ENCODE data around the gene CFAP90.

The CFAP90 gene

DNA sequence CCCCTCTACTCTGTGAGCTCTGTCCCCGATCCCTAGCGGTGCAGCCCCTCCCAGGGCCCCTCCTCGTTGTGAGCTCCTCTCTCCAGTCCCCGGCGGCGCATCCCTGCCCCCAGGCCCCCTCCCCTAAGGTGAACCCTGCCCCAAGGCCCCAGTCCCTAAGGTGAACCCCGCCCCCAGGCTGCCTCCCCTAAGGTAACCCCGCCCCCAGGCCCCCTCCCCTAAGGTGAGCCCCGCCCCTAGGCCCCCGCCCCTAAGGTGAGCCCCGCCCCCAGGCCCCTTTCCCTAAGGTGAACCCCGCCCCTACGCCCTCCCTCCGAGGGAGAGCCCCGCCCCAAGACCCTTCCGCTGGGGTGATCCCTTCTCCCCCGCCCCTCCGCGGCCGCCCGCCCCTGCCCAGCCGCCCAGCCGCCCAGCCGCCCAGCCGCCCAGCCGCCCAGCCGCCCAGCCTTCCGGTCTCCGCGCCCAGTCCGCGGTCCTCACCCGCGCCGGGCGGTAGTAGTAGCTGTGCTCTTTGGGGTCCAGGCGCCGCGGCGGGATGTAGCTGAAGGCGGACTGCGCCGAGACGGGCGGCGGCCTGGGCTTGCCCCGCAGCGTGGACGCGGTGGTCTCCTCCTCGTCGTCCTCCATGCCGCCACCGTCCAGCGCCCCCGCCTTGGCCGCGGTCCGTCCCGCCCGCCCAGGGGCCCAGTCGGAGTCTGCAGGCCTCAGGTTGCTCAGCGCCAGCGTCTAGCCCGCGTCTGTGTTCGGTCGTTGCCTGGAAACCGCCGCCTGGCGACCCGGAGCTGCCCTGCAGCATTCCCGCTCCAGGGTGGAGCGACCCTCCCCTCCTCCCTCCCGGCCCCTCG, at the start of gene CFAP90:
Gene CFAP90 (minus strand): TSS at position 739 of the 845 bp plus-strand sequence. CDS start 112 bp downstream, at position 627.
- DNase-seq (ENCODE audit: low spot score): no peak

DNA sequence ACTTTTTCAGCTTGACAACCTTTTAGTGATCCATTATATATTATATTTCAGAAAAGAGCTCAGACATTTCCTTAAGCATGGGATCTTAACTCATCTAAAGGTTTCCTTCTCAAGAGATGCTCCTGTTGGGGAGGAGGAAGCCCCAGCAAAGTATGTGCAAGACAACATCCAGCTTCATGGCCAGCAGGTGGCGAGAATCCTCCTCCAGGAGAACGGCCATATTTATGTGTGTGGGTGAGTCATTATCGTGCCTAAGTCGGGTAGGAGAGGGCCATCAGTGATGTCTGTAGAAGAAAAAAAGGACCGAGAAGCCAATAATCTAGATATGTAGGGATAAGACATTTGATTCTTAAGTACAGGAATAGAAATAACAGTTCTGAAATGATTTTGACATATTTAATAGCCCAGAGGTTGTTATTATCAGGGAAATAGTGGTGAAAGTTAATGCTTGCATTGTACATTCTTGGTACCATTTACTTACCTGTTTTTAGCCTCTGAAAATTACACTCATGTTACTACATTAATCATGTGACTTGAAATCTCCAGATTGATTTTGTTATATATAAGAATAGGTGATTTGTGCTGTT, 46.2 kb upstream of the CFAP90 start:
- DNase-seq (ENCODE audit: low spot score): no peak

DNA sequence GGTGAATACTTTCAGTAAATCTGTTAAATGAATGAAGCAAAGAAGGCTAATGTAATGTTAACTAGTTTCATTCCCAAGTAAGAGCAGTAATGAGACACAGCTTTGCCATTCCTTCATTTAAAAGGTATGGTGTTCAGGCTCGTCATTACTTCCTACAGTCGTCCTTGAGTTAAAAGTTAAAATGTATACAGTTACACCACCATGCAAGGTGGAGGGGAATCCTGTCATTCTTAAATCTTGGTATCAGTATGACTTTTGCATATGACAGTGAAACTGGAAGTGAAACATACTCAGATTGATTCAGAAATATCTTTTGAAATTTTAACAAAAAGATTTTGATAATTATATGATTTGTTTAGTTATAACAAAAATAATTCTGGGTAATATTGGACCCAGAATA, 43.9 kb upstream of the CFAP90 start:
- DNase-seq (ENCODE audit: low spot score): no peak

DNA sequence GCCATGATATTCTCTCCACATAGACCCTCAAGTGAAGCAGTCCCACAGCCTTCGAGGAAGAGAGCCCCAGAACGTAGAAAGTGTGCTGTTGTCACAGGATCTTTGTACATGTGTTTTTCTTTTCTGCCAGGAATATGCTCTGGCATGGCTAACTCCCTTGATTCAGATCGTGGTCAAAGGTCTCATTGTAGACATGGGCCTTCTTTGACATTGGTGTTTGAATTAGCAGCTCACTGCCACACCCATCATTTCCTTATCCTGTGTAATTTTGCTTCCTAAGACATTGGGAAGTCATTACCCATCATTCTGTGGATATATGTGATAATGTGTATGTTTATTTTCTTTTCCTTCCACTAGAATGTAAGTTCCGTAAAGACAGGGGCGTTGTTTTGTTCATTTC, 43.5 kb upstream of the CFAP90 start:
- DNase-seq (ENCODE audit: low spot score): no peak

GRCh38 chr5:7888901-7889300, 38.0 kb upstream of the CFAP90 start:
- DNase-seq (ENCODE audit: low spot score): no peak

GRCh38 chr5:7886849-7887475, 36.0 kb upstream of the CFAP90 start:
- DNase-seq (ENCODE audit: low spot score): peak; percentile 81

DNA sequence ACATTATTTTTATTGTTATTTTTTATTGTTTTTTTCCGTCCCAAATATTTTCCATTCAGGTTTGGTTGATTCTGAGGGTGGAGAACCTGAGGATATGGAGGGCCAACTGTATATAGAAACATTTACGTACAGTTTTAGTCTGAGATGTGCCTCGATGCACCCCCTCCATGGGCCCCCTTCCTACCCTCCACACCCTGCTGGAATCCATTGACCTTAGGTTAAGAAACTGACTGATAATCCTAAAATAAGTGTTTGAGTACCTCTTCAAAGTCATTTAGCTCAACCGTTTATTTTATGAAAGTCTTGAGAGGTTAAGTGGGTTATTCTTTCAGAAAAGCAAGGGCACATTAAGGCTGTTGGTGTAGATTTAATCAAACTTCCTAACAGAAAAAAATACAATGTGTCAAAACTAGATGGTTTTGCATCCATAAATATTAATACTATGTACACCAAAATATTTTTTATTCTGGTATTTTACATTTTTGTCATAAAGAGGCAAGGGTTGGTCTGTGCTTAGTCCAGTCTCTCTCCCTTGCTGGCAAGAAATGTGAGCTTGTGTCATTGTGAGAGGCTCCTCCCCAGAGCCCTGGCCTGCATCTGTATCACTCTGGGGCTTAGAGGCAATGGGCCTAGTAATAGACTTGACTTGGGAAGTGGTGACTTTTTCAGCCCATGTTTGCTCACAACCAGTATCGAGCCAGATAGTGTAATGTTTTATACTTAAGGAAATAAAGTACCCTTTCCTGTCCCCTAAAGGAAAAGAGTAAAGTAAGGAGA, 33.7 kb upstream of the CFAP90 start:
- peak; percentile 94 for DNase-seq (ENCODE audit: low spot score)

DNA sequence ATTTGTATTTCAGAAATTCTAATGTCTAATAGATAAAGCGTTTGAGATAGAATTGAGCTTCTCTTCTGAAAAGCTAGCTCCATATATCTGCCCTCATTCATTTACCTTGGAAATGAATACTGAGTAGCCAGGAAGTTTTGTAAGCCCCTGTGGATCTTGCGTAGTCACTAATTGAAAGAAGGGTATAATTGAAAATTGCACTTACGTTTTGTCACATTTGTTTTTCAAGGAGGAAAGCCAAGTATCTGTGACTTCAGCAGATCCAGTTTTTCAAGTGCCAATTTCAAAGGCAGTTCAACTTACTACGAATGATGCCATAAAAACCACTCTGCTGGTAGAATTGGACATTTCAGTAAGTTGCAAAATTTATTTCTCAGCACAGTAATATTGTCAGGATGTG, 32.0 kb upstream of the CFAP90 start:
- DNase-seq (ENCODE audit: low spot score): no peak

GRCh38 chr5:7881816-7882215, 30.9 kb upstream of the CFAP90 start:
- peak; percentile 96 for DNase-seq (ENCODE audit: low spot score)

DNA sequence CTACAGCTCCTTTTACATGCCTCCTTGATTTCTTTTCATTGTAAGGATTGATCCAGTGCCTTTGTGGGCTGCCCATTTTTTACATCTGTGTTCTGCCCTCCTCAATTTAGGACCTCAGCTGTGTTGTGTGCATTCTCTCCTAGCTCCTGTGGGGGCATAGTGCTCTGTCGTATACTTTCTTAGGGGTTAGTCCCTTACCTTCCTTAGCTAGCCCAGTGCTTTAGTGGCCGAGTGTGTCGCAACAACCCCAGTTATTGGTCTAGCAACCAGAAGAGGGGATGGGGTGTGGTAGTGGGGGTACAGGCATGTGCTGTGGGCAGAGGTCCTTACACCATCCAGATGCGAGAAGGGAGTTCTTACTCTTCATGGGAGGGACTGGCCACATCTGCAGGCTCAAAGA, 30.2 kb upstream of the CFAP90 start:
- no peak for DNase-seq (ENCODE audit: low spot score)

DNA sequence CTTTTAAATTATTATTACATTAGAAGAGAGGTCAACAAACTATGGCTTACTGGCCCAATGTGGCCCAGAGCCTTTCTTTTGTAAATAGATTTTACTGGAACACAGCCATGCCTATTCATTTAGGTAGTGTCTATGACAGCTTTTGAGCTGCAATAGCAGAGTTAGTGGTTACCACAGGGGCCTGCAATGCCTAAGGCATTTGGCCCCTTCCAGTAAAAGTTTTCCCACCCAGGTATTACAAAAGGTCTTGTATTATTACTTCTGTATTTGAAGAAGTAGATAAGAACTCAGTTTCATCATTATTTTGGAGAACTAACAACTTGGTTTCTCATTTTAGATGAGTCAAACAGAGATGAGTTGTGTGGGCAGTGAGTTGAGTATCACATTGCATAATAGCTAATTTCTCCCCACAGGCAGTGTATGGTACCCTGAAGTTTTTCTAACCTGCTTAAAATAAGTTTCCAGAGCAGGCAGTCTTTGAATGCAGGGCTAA, 27.5 kb upstream of the CFAP90 start:
- DNase-seq (ENCODE audit: low spot score): no peak

- no peak for DNase-seq (ENCODE audit: low spot score)
Observed at GRCh38 chr5:7877851-7878250, 26.9 kb upstream of the CFAP90 start.

DNA sequence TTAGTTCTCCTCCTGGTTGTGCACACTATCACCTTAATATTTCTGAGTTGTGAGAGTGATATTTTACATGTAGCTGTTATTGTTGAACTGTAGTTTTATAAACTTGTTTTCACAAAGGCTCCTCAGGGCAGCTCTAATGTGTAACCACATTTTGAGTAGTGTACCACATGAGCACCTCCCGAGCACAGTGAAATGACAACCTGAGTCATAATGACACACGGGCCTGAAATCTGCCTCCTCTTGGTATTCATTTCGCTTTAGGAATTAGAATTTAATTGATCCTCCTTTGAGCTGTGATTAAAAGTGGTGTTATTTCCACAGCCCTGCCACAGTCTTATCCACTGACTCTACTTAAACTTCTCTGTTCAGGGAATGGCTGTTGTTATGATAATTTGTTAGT, 25.9 kb upstream of the CFAP90 start:
- no peak for DNase-seq (ENCODE audit: low spot score)

- no peak for DNase-seq (ENCODE audit: low spot score)
Observed at GRCh38 chr5:7875151-7875550, 24.2 kb upstream of the CFAP90 start.

DNA sequence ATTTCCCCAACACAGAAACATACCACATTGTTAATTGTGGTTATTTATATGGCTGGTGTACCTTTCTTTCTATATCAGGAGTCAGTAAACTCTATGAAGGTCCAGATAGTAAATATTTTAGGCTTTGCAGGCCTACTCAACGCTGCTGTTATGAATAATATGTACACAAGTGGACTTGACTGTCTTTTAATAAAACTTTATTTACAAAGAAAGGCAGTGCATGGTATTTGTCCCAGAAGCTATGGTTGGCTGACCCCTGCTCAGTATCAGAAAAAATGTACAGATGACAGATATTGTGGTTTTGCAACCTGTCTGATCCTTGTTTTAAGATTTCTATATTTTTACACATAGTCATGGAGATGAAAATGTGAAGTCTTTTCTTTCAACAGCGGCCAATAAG, 23.7 kb upstream of the CFAP90 start:
- DNase-seq (ENCODE audit: low spot score): no peak

GRCh38 chr5:7873216-7873615, 22.3 kb upstream of the CFAP90 start:
- DNase-seq (ENCODE audit: low spot score): no peak

DNA sequence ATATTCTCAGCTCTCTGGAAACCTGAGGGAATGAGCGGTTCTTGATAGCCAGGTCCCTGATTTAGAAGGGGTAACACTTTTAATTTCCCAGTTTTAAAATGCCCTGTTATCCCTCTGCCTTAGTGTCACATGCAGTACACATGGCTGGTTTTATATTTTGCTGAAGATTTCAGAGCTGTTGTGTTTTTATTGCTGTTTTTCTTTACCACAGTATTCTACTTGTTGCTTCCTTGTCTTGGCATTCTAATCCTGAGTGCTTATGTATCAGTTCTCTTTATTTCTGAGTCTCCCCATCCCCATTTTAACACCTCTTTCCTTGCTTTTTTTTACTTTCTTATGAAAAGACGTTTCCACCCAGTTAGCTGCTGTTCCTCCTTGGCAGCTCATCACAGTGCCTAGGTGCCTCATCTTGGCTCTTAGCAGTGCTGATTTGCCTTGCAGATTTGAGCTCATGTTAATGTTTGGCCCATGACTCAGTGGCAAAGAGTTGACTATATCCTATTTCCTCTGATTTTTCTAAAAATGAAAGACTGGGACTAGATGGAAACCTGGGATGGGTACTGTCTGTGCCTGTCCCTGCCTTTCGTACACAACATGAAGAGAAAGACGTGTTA, 21.7 kb upstream of the CFAP90 start:
- DNase-seq (ENCODE audit: low spot score): no peak

GRCh38 chr5:7871653-7872052, 20.7 kb upstream of the CFAP90 start:
- DNase-seq (ENCODE audit: low spot score): no peak

DNA sequence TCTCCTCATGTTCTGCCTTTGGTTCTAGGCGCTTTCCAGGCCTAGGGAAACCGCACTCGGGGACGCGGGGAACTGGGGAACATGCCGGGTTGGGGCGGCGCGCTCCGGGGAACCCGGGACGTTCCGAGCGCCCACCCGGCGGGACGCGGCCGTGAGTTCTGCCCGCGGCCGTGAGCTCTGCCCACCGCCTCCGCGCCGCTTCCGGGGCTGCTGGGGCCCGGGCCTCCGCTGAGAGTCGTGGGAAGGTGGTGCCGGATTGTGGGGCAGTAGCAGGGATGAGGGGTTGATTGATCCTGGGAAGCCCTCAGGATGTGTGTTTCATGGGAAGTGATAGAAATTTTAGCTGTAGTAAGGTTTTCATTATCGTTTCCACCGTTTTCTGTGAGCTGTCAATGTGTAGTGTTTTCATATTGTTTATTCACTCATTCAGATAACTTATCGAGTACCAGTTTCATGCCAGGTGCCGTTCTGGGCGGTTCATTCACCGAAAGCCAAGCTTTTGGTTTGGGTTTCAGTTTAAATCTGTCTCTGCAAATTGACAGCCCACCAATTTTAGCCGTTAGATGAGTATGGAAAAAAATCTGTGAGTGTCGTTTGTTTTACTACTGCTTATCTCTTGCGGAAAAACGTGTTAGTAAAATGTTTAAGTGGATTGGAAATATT, 18.7 kb upstream of the CFAP90 start:
- no peak for DNase-seq (ENCODE audit: low spot score)

GRCh38 chr5:7868773-7869473, 18.0 kb upstream of the CFAP90 start, which contains the start of the genes FASTKD3 and MTRR:
TSS of gene FASTKD3 (minus strand) at chr5:7869031. CDS start at chr5:7868083, 948 bp downstream.
TSS of gene MTRR (plus strand) at chr5:7869148. CDS start at chr5:7870795, 1,647 bp downstream.
- DNase-seq (ENCODE audit: low spot score): peak; percentile 92

GRCh38 chr5:7868427-7868772, 17.5 kb upstream of the CFAP90 start:
- DNase-seq (ENCODE audit: low spot score): no peak
